DND-41 (cell line): ENCODE results near the gene ZNF608.

Source experiments
- ATAC-seq: fragments of 200-7000 bp; cut with Tn5 transposase; 3 replicates; pipeline ENCODE4 v1.9.1; 2021; ENCODE audit warnings: low read depth; ENCODE audit not compliant: insufficient read depth
- DNase-seq: peaks from one replicate; pipeline ENCODE4 v3.0.0-alpha.2; 2020
- H2AFZ ChIP-seq: 2 replicates; pipeline ENCODE4 v1.6.0; 2012; ENCODE audit warnings: low read depth, low read length
- H3K27ac ChIP-seq: 2 replicates; pipeline ENCODE4 v1.5.1; 2012; ENCODE audit warnings: low read length, inconsistent platforms
- H3K27me3 ChIP-seq: fragments of 200-600 bp; sonication (generic); 2 replicates; pipeline ENCODE4 v1.6.0; 2012; ENCODE audit warnings: low read length, mild to moderate bottlenecking, inconsistent platforms; ENCODE audit not compliant: insufficient read depth, poor library complexity
- H3K36me3 ChIP-seq: 2 replicates; pipeline ENCODE4 v1.5.1; 2012; ENCODE audit warnings: low read length, inconsistent platforms; ENCODE audit not compliant: insufficient read depth
- H3K4me1 ChIP-seq: 2 replicates; pipeline ENCODE4 v1.5.1; 2012; ENCODE audit warnings: mild to moderate bottlenecking, low read length; ENCODE audit not compliant: insufficient read depth
- H3K4me2 ChIP-seq: 2 replicates; pipeline ENCODE4 v1.6.0; 2012; ENCODE audit warnings: mild to moderate bottlenecking, moderate library complexity, low read length, inconsistent platforms; ENCODE audit not compliant: insufficient read depth
- H3K4me3 ChIP-seq, 2 experiments: fragments of 200-600 bp in 1 of 2; shearing (Covaris generic) in 1 of 2; 2 replicates each; pipeline ENCODE4 v1.5.1; 2012 to 2016; ENCODE audit warnings: inconsistent platforms in 2 of 2, low read length in 2 of 2, mild to moderate bottlenecking in 2 of 2, low read depth in 1 of 2, moderate library complexity in 1 of 2
- H3K79me2 ChIP-seq: 2 replicates; pipeline ENCODE4 v1.6.0; 2012; ENCODE audit warnings: low read length, inconsistent platforms; ENCODE audit not compliant: insufficient read depth
- H3K9ac ChIP-seq: 2 replicates; pipeline ENCODE4 v1.6.0; 2012; ENCODE audit warnings: low read depth, mild to moderate bottlenecking, inconsistent platforms, low read length, moderate library complexity
- H3K9me3 ChIP-seq: 2 replicates; pipeline ENCODE4 v1.5.1; 2012; ENCODE audit warnings: low read length, moderate library complexity, mild to moderate bottlenecking, inconsistent platforms; ENCODE audit not compliant: insufficient read depth, severe bottlenecking
- H4K20me1 ChIP-seq: 2 replicates; pipeline ENCODE4 v1.6.0; 2012; ENCODE audit warnings: low read length; ENCODE audit not compliant: insufficient read depth
- EZH2 ChIP-seq: IDR thresholded peaks from 3 replicates; pipeline ENCODE4 v1.6.1; 2012; ENCODE audit warnings: borderline replicate concordance, low read depth, mild to moderate bottlenecking, moderate library complexity, low read length, inconsistent platforms; ENCODE audit not compliant: severe bottlenecking
- TF ChIP-seq, protein P1 (sequence below): IDR thresholded peaks from 2 replicates; pipeline ENCODE4 v1.5.1; 2012; ENCODE audit warnings: borderline replicate concordance, low read length, moderate library complexity, mild to moderate bottlenecking; ENCODE audit not compliant: poor library complexity, severe bottlenecking; ENCODE audit errors: extremely low read depth

The ZNF608 gene

DNA sequence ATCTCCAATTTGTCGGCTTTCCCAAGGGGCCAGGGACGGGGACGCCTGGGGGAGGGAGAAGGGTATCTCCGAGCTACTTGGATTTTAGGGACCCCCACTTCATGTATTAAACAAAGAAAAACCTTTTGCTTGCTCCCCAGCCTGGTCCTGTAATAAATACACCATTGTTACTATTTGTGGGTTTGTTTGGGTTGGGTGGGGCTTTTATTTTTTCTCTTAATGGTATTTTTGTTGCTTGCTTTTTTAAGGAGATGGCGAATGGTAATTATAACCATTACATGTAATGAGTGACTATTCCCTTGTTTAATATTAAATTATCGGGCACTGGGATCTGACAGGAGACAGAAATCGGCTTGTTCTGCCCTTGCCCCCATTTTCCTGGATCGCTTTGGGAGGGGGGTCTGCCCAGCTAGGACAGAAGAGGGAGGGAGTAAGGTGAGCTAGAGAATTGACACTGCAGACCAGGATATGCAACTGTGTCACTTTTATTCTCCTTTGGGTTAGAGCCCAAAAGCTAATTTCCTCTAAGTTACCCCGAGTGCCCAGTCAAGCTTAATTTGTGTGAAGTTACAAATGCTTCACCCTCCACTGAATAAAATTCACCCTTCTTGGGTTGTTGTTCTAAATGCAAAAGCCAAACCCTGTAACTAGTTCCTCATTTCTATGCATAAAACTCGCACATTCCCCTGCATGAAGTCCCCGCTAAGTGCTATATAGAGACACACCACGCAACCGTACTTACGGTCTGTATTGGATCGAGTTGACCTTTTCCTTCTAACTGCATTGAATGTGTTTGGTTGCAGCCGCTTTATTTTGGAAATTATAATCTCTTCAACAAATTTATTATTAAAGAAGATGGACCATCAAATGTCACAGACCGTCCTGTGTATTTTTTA is 1.6 kb upstream of the ZNF608 start:
- no peaks in the 10 kb centered on the region for H3K9me3 ChIP-seq
- peaks cover 4% of the 10 kb centered on the region; the same call in 1 of the 2 replicates for H3K4me1 ChIP-seq
- H3K27me3 ChIP-seq = no peaks in the 10 kb centered on the region
- ATAC-seq = no peak
- no peak overlapping the region for H3K9ac ChIP-seq
- no peaks in the 10 kb centered on the region for H3K36me3 ChIP-seq
- H2AFZ ChIP-seq = no peak overlapping the region
- no peak overlapping the region for H3K4me3 ChIP-seq
- H4K20me1 ChIP-seq = no peaks in the 10 kb centered on the region
- no peak overlapping the region for H3K27ac ChIP-seq
- TF ChIP-seq EZH2 = no peak
- TF ChIP-seq, protein P1, sequence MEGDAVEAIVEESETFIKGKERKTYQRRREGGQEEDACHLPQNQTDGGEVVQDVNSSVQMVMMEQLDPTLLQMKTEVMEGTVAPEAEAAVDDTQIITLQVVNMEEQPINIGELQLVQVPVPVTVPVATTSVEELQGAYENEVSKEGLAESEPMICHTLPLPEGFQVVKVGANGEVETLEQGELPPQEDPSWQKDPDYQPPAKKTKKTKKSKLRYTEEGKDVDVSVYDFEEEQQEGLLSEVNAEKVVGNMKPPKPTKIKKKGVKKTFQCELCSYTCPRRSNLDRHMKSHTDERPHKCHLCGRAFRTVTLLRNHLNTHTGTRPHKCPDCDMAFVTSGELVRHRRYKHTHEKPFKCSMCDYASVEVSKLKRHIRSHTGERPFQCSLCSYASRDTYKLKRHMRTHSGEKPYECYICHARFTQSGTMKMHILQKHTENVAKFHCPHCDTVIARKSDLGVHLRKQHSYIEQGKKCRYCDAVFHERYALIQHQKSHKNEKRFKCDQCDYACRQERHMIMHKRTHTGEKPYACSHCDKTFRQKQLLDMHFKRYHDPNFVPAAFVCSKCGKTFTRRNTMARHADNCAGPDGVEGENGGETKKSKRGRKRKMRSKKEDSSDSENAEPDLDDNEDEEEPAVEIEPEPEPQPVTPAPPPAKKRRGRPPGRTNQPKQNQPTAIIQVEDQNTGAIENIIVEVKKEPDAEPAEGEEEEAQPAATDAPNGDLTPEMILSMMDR = no peak
- no peaks in the 10 kb centered on the region for H3K79me2 ChIP-seq
- H3K4me2 ChIP-seq = no peak overlapping the region
- DNase-seq = no peak

DNA sequence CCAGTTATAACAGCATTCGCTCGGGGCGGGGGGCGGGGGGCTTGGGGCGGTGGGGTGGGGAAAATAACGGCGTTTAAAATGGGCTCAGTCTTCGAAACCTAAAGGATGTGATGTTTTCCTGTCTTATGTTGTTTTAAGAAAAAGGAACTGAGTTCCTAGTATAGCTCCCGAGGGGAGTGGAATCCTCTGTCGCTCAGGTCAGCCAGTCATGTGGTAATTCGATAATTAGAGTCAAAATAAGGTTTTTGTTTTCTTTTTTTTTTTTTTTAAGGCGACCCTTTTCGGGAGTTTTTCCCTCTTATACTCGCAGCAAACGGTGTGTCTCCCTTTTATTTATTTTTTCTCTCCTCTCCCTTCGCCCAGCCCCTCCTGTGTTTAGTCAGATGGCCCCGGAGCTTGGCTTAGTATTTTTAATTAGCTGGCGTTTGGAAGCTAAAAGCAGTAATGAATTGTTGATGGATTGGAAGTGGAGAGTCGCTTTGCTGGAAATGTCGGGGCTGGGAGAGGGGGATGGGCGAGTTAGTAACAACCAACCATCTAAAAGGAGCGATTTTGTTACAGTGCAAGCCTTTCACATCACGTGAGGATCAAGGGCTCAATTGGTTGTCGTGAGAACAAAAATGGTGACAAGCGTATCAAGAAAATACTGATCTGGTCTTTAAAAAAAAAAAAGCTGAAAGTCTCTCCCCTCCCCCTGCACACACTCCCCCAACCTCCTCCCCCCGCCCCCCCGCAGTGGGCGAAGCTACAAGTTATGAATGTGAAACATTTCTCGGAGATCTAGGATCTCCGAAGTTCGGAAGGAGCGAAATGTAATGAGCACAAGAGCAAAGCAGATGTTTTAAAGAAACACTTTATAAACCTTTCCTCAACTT is 714 bp upstream of the ZNF608 start:
- Histone ChIP-seq H3K4me3 (no peak overlapping the region), H3K36me3 (no peaks in the 10 kb centered on the region), H3K9me3 (no peaks in the 10 kb centered on the region), H3K79me2 (no peaks in the 10 kb centered on the region), H3K4me1 (peaks cover 4% of the 10 kb centered on the region; the same call in 1 of the 2 replicates), H4K20me1 (no peaks in the 10 kb centered on the region), H3K27ac (no peak overlapping the region), H2AFZ (no peak overlapping the region), H3K9ac (no peak overlapping the region), H3K27me3 (no peaks in the 10 kb centered on the region), H3K4me2 (no peak overlapping the region)
- TF ChIP-seq EZH2 = no peak
- TF ChIP-seq, protein P1 = no peak
- DNase-seq (no peak), ATAC-seq (no peak)

DNA sequence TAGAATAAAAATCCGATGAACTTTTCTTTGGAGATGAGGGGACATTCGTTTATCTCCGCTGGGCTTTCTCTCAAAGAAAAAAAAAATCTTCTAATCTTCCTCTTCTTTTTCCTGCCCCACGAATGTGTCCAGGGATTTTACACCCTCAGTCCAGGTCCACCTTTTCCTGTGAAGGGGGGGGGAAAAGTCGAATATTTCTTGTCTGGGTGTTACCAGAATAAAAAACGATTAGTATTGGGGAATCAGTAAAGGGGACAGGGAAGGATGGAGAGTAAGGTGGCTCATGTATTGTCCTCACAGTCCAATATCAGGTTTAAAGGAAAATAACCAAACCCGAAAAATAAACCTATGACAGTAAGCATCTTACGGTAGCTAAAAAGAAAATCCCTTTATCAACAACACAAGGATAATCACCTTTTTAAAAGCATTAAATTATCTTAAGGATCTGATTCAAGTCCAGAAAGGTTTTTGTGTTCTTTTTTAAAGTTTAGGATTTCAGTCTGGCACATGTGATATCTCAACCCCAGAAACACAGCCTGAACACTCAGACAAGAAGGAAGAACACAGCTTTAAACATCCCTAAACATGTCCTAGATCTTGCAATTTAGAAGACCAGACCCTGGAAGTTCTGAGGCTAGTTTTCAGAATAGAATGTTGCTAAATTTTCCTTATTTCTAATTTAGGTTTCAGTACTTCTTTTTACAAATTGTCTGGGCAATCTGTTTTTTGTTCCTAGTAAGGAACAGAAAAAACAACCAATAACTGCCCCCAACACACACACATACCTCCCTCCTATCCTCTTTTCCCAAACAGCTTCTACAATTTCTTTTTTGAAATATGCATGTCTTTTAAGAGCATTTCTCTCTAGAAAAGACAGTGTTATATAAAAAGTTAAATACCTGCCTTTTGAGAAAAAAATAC is 1.2 kb downstream of the ZNF608 start:
- no peaks in the 10 kb centered on the region for H3K79me2 ChIP-seq
- H4K20me1 ChIP-seq = no peaks in the 10 kb centered on the region
- no peaks in the 10 kb centered on the region for H3K9me3 ChIP-seq
- no peaks in the 10 kb centered on the region for H3K27me3 ChIP-seq
- peaks cover 4% of the 10 kb centered on the region; the same call in 1 of the 2 replicates for H3K4me1 ChIP-seq
- H3K4me2 ChIP-seq = no peak overlapping the region
- no peak overlapping the region for H3K9ac ChIP-seq
- DNase-seq (no peak), ATAC-seq (no peak)
- no peak overlapping the region for H3K4me3 ChIP-seq
- H3K36me3 ChIP-seq = no peaks in the 10 kb centered on the region
- TF ChIP-seq EZH2 = no peak
- TF ChIP-seq, protein P1 = no peak
- no peak overlapping the region for H2AFZ ChIP-seq
- H3K27ac ChIP-seq = no peak overlapping the region
